Natural killer cell treated with Interleukin-12 subunit alpha and Interleukin-12 subunit beta and Interleukin-15 and Interleukin-18, amount 100 ng/mL, for 72 hours (primary cell): ENCODE data around the gene MAP3K6. TPM values are rescaled to one million over a fixed set of nuclear protein-coding genes. Genes with fewer than 3 reads are reported as not detected.

Source experiments
- ATAC-seq, 2 donors: fragments of 150-1000 bp; cut with Tn5 transposase in 1 of 2; sonication (Bioruptor Pico), chemical (Tn5 transposase) in 1 of 2; 2 replicates each; pipeline ENCODE4 v1.10.0; 2021
- DNase-seq: peaks from one replicate; pipeline ENCODE4 v3.0.0; 2022; ENCODE audit warnings: low spot score
- H3K27ac Mint-ChIP-seq, 2 donors: 1 replicate in 1 of 2; 2 replicates in 1 of 2; pipeline ENCODE4 v1.8.0; 2022; ENCODE audit warnings: mixed read lengths in 2 of 2, mild to moderate bottlenecking in 1 of 2, moderate library complexity in 1 of 2
- H3K27me3 Mint-ChIP-seq, 2 donors: 1 replicate in 1 of 2; 2 replicates in 1 of 2; pipeline ENCODE4 v1.8.0; 2022; ENCODE audit warnings: mixed read lengths in 2 of 2
- H3K36me3 Mint-ChIP-seq: one replicate; pipeline ENCODE4 v1.8.0; 2022; ENCODE audit warnings: mixed read lengths
- H3K4me1 Mint-ChIP-seq, 2 donors: 1 replicate in 1 of 2; 2 replicates in 1 of 2; pipeline ENCODE4 v1.8.0; 2022; ENCODE audit warnings: low read depth in 2 of 2, mixed read lengths in 2 of 2, mild to moderate bottlenecking in 1 of 2
- H3K4me3 Mint-ChIP-seq: one replicate; pipeline ENCODE4 v1.8.0; 2022; ENCODE audit warnings: mixed read lengths
- H3K9me3 Mint-ChIP-seq: 2 replicates; pipeline ENCODE4 v1.8.0; 2022; ENCODE audit warnings: mixed read lengths
- total RNA-seq, 2 donors: library from RNA; stranded (reverse); gene quantifications; one replicate each; pipeline ENCODE4 v1.2.3, GENCODE V29; 2022

The MAP3K6 gene
- total RNA-seq, 2 donors from 2014 or later: 8.5 TPM

- no peak for ATAC-seq
- no peaks in the 10 kb centered on the region for H3K36me3 Mint-ChIP-seq
- no peak overlapping the region for H3K27ac Mint-ChIP-seq
- no peak for DNase-seq
- H3K4me1 Mint-ChIP-seq: peaks cover 11 to 15% of the 10 kb centered on the region in 2 donors
- H3K9me3 Mint-ChIP-seq: no peaks in the 10 kb centered on the region
- no peaks in the 10 kb centered on the region for H3K27me3 Mint-ChIP-seq
- no peak overlapping the region for H3K4me3 Mint-ChIP-seq
These were observed 15.9 kb downstream of the MAP3K6 start for GRCh38 chr1:27350663-27351540.

- H3K4me3 Mint-ChIP-seq: no peak overlapping the region
- no peaks in the 10 kb centered on the region for H3K36me3 Mint-ChIP-seq
- no peak overlapping the region for H3K27ac Mint-ChIP-seq
- peak; percentile 67 to 79 for ATAC-seq
- no peaks in the 10 kb centered on the region for H3K27me3 Mint-ChIP-seq
- DNase-seq: no peak
- no peaks in the 10 kb centered on the region for H3K9me3 Mint-ChIP-seq
- peaks cover 8% of the 10 kb centered on the region in 2 donors for H3K4me1 Mint-ChIP-seq
These were observed 16.7 kb downstream of the MAP3K6 start for GRCh38 chr1:27349784-27350662.

DNA sequence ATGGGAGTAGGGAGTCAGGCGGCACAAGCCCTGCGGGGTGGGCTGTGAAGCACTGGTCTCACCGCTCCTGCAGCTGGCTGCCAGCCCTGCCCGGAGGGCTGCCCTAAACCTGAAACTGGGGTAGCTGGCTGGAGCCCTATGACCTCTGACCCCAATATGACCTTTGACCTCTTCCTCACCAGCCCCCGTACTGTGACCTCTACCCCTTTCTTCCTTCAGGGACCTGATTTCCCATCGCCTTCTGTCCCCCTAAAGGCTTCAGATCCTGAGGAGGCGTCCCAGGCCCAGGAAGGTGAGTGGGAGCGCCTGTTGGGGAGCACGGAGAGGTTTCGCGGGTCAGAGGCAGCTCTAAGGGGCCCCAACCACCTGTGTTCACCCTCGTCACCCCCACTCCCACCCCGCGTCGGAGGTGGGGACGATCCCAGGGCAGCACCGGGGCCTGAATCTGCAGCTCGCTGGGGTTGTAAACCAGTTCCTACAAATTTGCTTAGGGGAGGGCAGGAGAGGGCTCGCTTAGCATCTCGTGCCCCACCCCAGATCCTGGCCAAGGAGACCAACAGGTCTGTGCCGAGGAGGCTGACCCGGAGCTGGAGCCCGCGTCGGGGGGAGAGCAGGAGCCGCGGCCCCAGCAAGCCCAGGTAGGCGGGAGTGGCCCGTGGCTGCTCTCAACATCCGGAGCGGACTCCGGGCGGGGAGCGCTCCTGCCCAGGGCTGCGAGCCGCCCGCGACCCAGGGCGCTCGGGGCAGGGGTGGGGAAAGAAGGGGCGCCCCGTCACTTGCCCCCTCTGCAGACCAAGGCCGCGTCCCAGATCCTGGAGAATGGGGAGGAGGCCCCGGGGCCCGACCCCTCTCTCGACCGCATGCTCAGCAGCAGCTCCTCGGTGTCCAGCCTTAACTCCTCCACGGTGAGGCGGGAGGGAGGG lies 17.6 kb downstream of the MAP3K6 start:
- peaks cover 8 to 11% of the 10 kb centered on the region in 2 donors for H3K4me1 Mint-ChIP-seq
- peak; percentile 77 to 78 for ATAC-seq
- no peaks in the 10 kb centered on the region for H3K9me3 Mint-ChIP-seq
- H3K27me3 Mint-ChIP-seq: no peaks in the 10 kb centered on the region
- H3K4me3 Mint-ChIP-seq: no peak overlapping the region
- no peak for DNase-seq
- H3K27ac Mint-ChIP-seq: no peak overlapping the region
- H3K36me3 Mint-ChIP-seq: no peaks in the 10 kb centered on the region

DNA sequence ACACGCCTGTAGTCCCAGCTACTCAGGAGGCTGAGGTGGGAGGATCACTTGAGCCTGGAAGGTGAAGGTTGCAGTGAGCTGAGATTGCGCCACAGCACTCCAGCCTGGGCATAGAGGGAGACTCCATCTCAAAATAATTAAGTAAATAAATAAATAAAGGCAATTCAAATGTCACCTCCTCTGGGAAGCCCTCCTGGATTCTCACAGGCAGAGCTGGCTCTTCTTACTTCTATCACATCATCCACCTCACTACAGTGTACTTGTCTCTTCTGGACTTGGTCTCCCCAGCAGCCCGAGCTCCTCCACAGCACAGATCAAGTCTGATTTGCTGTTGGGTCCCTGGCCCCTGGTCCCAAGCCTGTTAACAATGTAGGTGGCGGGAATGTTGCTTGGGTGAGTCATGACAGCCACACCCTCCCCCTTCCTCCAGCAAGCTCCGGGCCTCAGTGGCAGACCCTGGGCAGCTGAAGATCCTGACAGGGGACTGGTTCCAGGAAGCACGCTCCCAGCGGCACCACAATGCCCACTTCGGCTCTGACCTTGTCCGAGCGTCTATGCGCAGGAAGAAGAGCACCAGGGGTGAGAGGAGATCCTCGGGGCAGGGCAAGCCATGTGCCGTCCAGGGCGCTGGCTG lies 19.7 kb downstream of the MAP3K6 start:
- ATAC-seq: no peak
- Mint-ChIP-seq H3K27ac (no peak overlapping the region), H3K9me3 (no peaks in the 10 kb centered on the region), H3K4me1 (peaks cover 25 to 29% of the 10 kb centered on the region in 2 donors), H3K27me3 (no peaks in the 10 kb centered on the region), H3K36me3 (no peaks in the 10 kb centered on the region), H3K4me3 (no peak overlapping the region)
- DNase-seq: no peak

DNA sequence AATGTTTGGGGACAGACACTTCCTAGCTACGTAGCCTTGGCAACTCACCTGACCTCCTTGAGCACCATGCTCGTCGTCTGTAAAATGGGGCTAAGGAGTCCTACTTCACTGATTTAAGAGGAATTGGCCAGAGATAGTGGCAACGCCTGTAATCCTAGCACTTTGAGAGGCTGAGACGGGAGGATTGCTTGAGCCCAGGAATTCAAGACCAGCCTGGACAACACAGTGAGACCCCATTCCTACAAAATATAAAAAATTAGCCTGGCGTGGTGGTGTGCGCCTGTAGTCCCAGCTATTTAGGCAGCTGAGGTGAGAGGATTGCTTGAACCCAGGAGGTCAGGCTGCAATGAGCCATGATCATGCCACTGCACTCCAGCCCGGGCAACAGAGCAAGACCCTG lies 20.4 kb downstream of the MAP3K6 start:
- Mint-ChIP-seq H3K4me1 (peaks cover 30 to 35% of the 10 kb centered on the region in 2 donors), H3K27me3 (no peaks in the 10 kb centered on the region), H3K36me3 (no peaks in the 10 kb centered on the region), H3K9me3 (no peaks in the 10 kb centered on the region), H3K27ac (peak overlapping the region; percentile 8 to 33), H3K4me3 (no peak overlapping the region)
- DNase-seq: no peak
- no peak for ATAC-seq

DNA sequence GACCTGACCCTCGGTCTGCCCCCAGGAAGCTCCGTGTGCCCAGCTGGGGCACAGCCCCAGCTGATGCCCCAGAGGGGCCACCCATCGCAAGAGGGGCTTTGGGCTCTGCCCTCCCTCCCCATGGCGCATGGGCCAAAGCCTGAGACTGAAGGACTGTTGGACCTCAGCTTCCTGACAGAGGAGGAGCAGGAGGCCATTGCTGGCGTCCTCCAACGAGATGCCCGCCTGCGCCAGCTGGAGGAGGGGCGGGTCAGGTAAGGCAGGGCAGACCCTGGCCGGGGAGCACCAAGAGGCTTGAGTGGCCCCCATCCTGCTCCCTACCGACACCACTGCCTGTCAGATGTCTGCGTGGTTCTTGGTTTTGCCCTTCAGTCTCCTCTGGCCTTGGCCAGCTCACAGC lies 21.5 kb downstream of the MAP3K6 start:
- Mint-ChIP-seq H3K27me3 (no peaks in the 10 kb centered on the region), H3K9me3 (no peaks in the 10 kb centered on the region), H3K36me3 (no peaks in the 10 kb centered on the region), H3K4me1 (peaks cover 35 to 40% of the 10 kb centered on the region in 2 donors), H3K4me3 (no peak overlapping the region), H3K27ac (peak overlapping the region; percentile 8 to 33)
- ATAC-seq (no peak), DNase-seq (no peak)

- ATAC-seq (no peak), DNase-seq (no peak)
- H3K9me3 Mint-ChIP-seq: no peaks in the 10 kb centered on the region
- H3K4me1 Mint-ChIP-seq: peaks cover 46 to 52% of the 10 kb centered on the region in 2 donors
- peak overlapping the region; percentile 96 for H3K4me3 Mint-ChIP-seq
- H3K27ac Mint-ChIP-seq: peak overlapping the region; percentile 86 to 87
- no peaks in the 10 kb centered on the region for H3K27me3 Mint-ChIP-seq
- no peaks in the 10 kb centered on the region for H3K36me3 Mint-ChIP-seq
These were observed 23.1 kb downstream of the MAP3K6 start for GRCh38 chr1:27343639-27344025.

GRCh38 chr1:27342778-27343638 lies 23.8 kb downstream of the MAP3K6 start:
- DNase-seq (peak; percentile 89), ATAC-seq (peak; percentile 85 to 86)
- Mint-ChIP-seq H3K36me3 (no peaks in the 10 kb centered on the region), H3K4me3 (peak overlapping the region; percentile 96), H3K4me1 (peaks cover 46 to 52% of the 10 kb centered on the region in 2 donors), H3K27ac (peak overlapping the region; percentile 86 to 87), H3K27me3 (no peaks in the 10 kb centered on the region), H3K9me3 (no peaks in the 10 kb centered on the region)

GRCh38 chr1:27342391-27342777 lies 24.4 kb downstream of the MAP3K6 start:
- peaks cover 46 to 50% of the 10 kb centered on the region in 2 donors for H3K4me1 Mint-ChIP-seq
- peak; percentile 48 to 71 for ATAC-seq
- peak overlapping the region; percentile 86 to 87 for H3K27ac Mint-ChIP-seq
- H3K9me3 Mint-ChIP-seq: no peaks in the 10 kb centered on the region
- H3K27me3 Mint-ChIP-seq: no peaks in the 10 kb centered on the region
- peak; percentile 59 for DNase-seq
- no peaks in the 10 kb centered on the region for H3K36me3 Mint-ChIP-seq
- peak overlapping the region; percentile 96 for H3K4me3 Mint-ChIP-seq

DNA sequence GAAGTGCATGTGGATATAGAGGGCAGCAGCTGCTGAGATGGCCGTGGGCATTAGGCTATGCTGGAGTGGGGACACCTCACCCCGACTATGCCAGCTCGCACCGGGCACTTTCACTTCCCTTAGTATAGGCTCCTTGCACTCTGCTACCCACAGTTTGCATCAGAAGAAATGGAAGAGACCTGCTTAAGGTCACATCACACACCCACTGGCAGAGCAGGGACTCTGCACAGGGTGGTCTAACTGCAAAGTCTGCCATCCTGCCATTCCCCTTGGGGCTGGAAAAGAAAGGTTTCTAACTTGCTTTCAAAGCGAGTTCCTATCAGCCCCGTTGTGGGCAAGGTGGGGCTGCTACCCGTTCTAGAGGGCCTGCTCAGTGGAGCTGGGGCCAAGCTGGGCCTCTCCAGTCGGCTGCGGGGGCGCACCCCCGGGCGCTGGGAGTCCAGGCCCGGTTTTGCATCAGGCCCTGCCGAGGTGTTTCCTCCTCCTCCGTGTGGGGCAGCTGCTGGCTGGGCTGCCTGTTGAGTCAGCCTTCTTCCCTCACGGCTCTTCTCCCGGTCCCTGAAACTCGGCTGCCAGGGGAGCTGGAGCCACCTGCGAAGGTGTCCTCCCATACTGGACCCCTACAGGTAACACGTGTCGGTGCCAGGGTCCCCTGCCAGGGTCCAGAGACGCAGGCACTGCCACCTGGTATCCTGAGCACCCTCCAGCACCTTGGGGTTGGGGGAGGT lies 25.1 kb downstream of the MAP3K6 start, which contains the start of gene SYTL1:
SYTL1 (plus strand) TSS at position 498 of the 728 bp plus-strand sequence. CDS start 3,313 bp downstream, outside the sequence.
- Mint-ChIP-seq H3K4me3 (peak within 1 kb of the TSS; percentile 96), H3K36me3 (no peaks in the 10 kb centered on the region), H3K4me1 (peaks cover 46 to 47% of the 10 kb centered on the region in 2 donors), H3K9me3 (no peaks in the 10 kb centered on the region), H3K27ac (peak within 1 kb of the TSS; percentile 86 to 87), H3K27me3 (no peaks in the 10 kb centered on the region)
- DNase-seq: peak; percentile 86
- peak; percentile 77 to 79 for ATAC-seq

DNA sequence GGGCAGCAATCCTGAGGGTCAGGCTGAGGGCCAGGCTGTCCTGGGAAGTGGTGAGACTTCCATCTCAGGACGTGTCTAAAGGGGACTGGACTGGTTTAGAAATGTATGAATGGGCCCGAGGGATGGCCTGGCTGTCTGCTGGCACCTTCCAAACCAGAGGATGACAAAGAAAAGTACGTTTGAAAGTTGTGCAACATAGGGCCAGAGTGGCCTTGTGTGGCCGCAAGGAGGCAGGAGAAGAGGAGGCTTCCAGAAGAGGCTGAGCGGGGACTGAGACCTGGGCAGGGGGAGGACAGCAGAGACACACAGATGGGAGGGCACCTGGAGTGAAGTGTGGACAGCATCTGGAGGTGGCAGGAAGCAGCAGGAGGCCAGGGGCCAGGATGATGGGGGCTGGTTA lies 27.5 kb downstream of the MAP3K6 start:
- Mint-ChIP-seq H3K4me1 (peaks cover 38 to 41% of the 10 kb centered on the region in 2 donors), H3K4me3 (peak overlapping the region; percentile 23), H3K27me3 (no peaks in the 10 kb centered on the region), H3K36me3 (no peaks in the 10 kb centered on the region), H3K27ac (peak overlapping the region; percentile 76 to 82), H3K9me3 (no peaks in the 10 kb centered on the region)
- no peak for ATAC-seq
- no peak for DNase-seq
